Panc1 (cell line): ENCODE measurements around the gene ELAPOR2. TPM values are rescaled to one million over a fixed set of nuclear protein-coding genes. Genes with fewer than 3 reads are reported as not detected.
"Not testable (repeated sequence)": the region's sequence is repeated elsewhere in the genome, so short reads cannot be mapped to it uniquely, and the experiment has no call there.

ENCODE experiments used
- ATAC-seq: fragments of 200-7000 bp; cut with Tn5 transposase; 2 replicates; pipeline ENCODE4 v1.9.1; 2020; ENCODE audit warnings: mild to moderate bottlenecking, moderate library complexity
- BruUV-seq: library from RNA; stranded (reverse); fragments of 400-500 nt; replicated peaks from 2 replicates; lab custom pipeline; 2021; lab: Mats Ljungman, UMichigan
- CTCF ChIA-PET: fragments of 300-600 bp; sonication (Branson Sonifier 250); formaldehyde crosslinking; loops from one replicate; lab custom pipeline; 2022; ENCODE audit warnings: antibody characterized with exemption; lab: Charles Lee
- POLR2A ChIA-PET: fragments of 300-600 bp; sonication (Branson Sonifier 250); formaldehyde crosslinking; loops from one replicate; lab custom pipeline; 2022; ENCODE audit warnings: antibody characterized with exemption; lab: Charles Lee
- DNase-seq: peaks from one replicate; pipeline ENCODE4 v3.0.0-alpha.2; 2010; ENCODE audit warnings: low read depth, low spot score
- H3K27ac ChIP-seq: 2 replicates; pipeline ENCODE4 v1.5.1; 2011; ENCODE audit warnings: mild to moderate bottlenecking, low read length, inconsistent platforms
- H3K27me3 ChIP-seq: fragments of 200-500 bp; sonication (Bioruptor generic); 2 replicates; pipeline ENCODE4 v1.6.0; 2014; ENCODE audit warnings: low read length, inconsistent platforms; ENCODE audit not compliant: control insufficient read depth, insufficient read depth
- H3K36me3 ChIP-seq: fragments of 200-500 bp; sonication (Bioruptor generic); 2 replicates; pipeline ENCODE4 v1.5.1; 2014; ENCODE audit warnings: inconsistent platforms, mild to moderate bottlenecking, low read length, moderate library complexity; ENCODE audit not compliant: control insufficient read depth, insufficient read depth
- H3K4me1 ChIP-seq: 2 replicates; pipeline ENCODE4 v1.5.1; 2011; ENCODE audit warnings: inconsistent platforms, mild to moderate bottlenecking, low read length, moderate library complexity; ENCODE audit not compliant: control insufficient read depth, insufficient read depth
- H3K4me3 ChIP-seq, 2 experiments: 2 replicates each; pipeline ENCODE4 v1.5.1; 2011 to 2012; ENCODE audit warnings: low read depth in 2 of 2, low read length in 2 of 2, mild to moderate bottlenecking in 2 of 2, inconsistent platforms in 1 of 2, moderate library complexity in 1 of 2
- H3K9me3 ChIP-seq: fragments of 200-500 bp; sonication (Bioruptor generic); 2 replicates; pipeline ENCODE4 v1.5.1; 2014; ENCODE audit warnings: low read depth, mild to moderate bottlenecking, inconsistent platforms, low read length, moderate library complexity; ENCODE audit not compliant: control insufficient read depth, insufficient read depth
- POLR2AphosphoS5 ChIP-seq: IDR thresholded peaks from 2 replicates; pipeline ENCODE4 v1.6.1; 2012; ENCODE audit warnings: mild to moderate bottlenecking, low read depth, low read length, moderate library complexity
- SIN3A ChIP-seq: IDR thresholded peaks from 2 replicates; pipeline ENCODE4 v1.6.1; 2012; ENCODE audit warnings: low read depth, mild to moderate bottlenecking, low read length, moderate library complexity, borderline replicate concordance; ENCODE audit not compliant: insufficient read depth
- TCF7L2 ChIP-seq: IDR thresholded peaks from 2 replicates; pipeline ENCODE4 v1.6.1; 2011; ENCODE audit warnings: mild to moderate bottlenecking, low read depth, low read length, inconsistent platforms
- in situ Hi-C: cut with HindIII; loops from 2 replicates; pipeline ENCODE4 v1.10.0; 2016; ENCODE audit warnings: low sequenced_read_pairs, low pct_unique_long_range_greater_than_20kb
- intact Hi-C: fragments of 100-400 bp; cut with micrococcal nuclease; formaldehyde crosslinking; loops from one replicate; pipeline ENCODE4 v1.10.0; 2022; ENCODE audit not compliant: unreplicated experiment
- total RNA-seq: library from RNA; stranded (reverse); gene quantifications from one replicate; pipeline ENCODE4 v1.2.1, GENCODE V29; 2021; ENCODE audit not compliant: unreplicated experiment
- TF ChIP-seq, protein P1 (sequence below): fragments of 450-650 bp; IDR thresholded peaks from 2 replicates; pipeline ENCODE4 v1.5.1; 2017; ENCODE audit warnings: mild to moderate bottlenecking
- TF ChIP-seq, protein P2 (sequence below), 2 experiments: IDR thresholded peaks; 2 replicates each; pipeline ENCODE4 v1.6.1; 2011 to 2012; ENCODE audit warnings: low read depth in 2 of 2, control low read depth in 1 of 2, low read length in 1 of 2, mild to moderate bottlenecking in 1 of 2, moderate library complexity in 1 of 2; ENCODE audit not compliant: insufficient read depth in 1 of 2

ELAPOR2 gene
- total RNA-seq, 1 experiment from 2014 or later = 0.39 TPM

- intact Hi-C loops, DNase-seq, POLR2A ChIA-PET, CTCF ChIA-PET, H3K9me3 ChIP-seq, ATAC-seq, H3K27me3 ChIP-seq, BruUV-seq, H3K36me3 ChIP-seq, H3K27ac ChIP-seq, in situ Hi-C loops, H3K4me1 ChIP-seq: not testable (repeated sequence)
- peak overlapping the region in 1 of 2 experiments; percentile 28; a peak in 1 of 4 replicates for H3K4me3 ChIP-seq
Observed at GRCh38 chr7:87039691-87040299, 19.7 kb downstream of the ELAPOR2 start.

- Histone ChIP-seq H3K9me3 (no peaks in the 10 kb centered on the region), H3K4me1 (no peaks in the 10 kb centered on the region), H3K36me3 (no peaks in the 10 kb centered on the region), H3K27me3 (no peaks in the 10 kb centered on the region), H3K4me3 (peak overlapping the region in 1 of 2 experiments; percentile 28; a peak in 1 of 4 replicates), H3K27ac (no peak overlapping the region)
- TF ChIP-seq POLR2AphosphoS5 = no peak
- TF ChIP-seq, protein P1, sequence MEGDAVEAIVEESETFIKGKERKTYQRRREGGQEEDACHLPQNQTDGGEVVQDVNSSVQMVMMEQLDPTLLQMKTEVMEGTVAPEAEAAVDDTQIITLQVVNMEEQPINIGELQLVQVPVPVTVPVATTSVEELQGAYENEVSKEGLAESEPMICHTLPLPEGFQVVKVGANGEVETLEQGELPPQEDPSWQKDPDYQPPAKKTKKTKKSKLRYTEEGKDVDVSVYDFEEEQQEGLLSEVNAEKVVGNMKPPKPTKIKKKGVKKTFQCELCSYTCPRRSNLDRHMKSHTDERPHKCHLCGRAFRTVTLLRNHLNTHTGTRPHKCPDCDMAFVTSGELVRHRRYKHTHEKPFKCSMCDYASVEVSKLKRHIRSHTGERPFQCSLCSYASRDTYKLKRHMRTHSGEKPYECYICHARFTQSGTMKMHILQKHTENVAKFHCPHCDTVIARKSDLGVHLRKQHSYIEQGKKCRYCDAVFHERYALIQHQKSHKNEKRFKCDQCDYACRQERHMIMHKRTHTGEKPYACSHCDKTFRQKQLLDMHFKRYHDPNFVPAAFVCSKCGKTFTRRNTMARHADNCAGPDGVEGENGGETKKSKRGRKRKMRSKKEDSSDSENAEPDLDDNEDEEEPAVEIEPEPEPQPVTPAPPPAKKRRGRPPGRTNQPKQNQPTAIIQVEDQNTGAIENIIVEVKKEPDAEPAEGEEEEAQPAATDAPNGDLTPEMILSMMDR = no peak
- TF ChIP-seq TCF7L2 = no peak
- no peak for TF ChIP-seq SIN3A
- TF ChIP-seq, protein P2, sequence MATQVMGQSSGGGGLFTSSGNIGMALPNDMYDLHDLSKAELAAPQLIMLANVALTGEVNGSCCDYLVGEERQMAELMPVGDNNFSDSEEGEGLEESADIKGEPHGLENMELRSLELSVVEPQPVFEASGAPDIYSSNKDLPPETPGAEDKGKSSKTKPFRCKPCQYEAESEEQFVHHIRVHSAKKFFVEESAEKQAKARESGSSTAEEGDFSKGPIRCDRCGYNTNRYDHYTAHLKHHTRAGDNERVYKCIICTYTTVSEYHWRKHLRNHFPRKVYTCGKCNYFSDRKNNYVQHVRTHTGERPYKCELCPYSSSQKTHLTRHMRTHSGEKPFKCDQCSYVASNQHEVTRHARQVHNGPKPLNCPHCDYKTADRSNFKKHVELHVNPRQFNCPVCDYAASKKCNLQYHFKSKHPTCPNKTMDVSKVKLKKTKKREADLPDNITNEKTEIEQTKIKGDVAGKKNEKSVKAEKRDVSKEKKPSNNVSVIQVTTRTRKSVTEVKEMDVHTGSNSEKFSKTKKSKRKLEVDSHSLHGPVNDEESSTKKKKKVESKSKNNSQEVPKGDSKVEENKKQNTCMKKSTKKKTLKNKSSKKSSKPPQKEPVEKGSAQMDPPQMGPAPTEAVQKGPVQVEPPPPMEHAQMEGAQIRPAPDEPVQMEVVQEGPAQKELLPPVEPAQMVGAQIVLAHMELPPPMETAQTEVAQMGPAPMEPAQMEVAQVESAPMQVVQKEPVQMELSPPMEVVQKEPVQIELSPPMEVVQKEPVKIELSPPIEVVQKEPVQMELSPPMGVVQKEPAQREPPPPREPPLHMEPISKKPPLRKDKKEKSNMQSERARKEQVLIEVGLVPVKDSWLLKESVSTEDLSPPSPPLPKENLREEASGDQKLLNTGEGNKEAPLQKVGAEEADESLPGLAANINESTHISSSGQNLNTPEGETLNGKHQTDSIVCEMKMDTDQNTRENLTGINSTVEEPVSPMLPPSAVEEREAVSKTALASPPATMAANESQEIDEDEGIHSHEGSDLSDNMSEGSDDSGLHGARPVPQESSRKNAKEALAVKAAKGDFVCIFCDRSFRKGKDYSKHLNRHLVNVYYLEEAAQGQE (IDR thresholded peaks at IDR 0.05; ENCODE audit: insufficient read depth in 1 of 2, low read depth in 2 of 2, low read length in 1 of 2) = no peak
- DNase-seq = no peak
- intact Hi-C loops (no loop called here), in situ Hi-C loops (no loop called here)
- CTCF ChIA-PET = no interaction called here
- POLR2A ChIA-PET = no interaction called here
- no TSS peak for BruUV-seq
- no peak for ATAC-seq
Observed at GRCh38 chr7:87038993-87039690, 20.3 kb downstream of the ELAPOR2 start.

- intact Hi-C loops = no loop called here
- no TSS peak for BruUV-seq
- TF ChIP-seq POLR2AphosphoS5 (no peak), SIN3A (no peak), TCF7L2 (no peak)
- TF ChIP-seq, protein P1 = no peak
- TF ChIP-seq, protein P2 (IDR thresholded peaks at IDR 0.05; ENCODE audit: insufficient read depth in 1 of 2, low read depth in 2 of 2, low read length in 1 of 2) = no peak
- Histone ChIP-seq H3K9me3 (no peaks in the 10 kb centered on the region), H3K4me3 (no peak overlapping the region), H3K4me1 (no peaks in the 10 kb centered on the region), H3K27me3 (no peaks in the 10 kb centered on the region), H3K36me3 (no peaks in the 10 kb centered on the region), H3K27ac (no peak overlapping the region)
- ATAC-seq (no peak), DNase-seq (no peak)
- CTCF ChIA-PET = no interaction called here
- in situ Hi-C loops = no loop called here
- POLR2A ChIA-PET = no interaction called here
Observed at GRCh38 chr7:87036985-87037384, 22.5 kb downstream of the ELAPOR2 start.
